T-cell (primary cell): ENCODE measurements around the gene FCGR3A. TPM values are rescaled to one million over a fixed set of nuclear protein-coding genes. Genes with fewer than 3 reads are reported as not detected.
"Not testable (repeated sequence)": the region's sequence is repeated elsewhere in the genome, so short reads cannot be mapped to it uniquely, and the experiment has no call there.

Experiments
- ATAC-seq, 4 experiments: fragments of 200-7000 bp in 3 of 4; fragments of 150-1000 bp in 1 of 4; cut with Tn5 transposase; replicated peaks in 1 of 4; 1 replicate in 3 of 4; 2 replicates in 1 of 4; pipeline ENCODE4 v1.10.0; 2021; ENCODE audit warnings: moderate library complexity in 3 of 4, mild to moderate bottlenecking in 2 of 4, moderate number of reproducible peaks in 1 of 4
- CTCF ChIA-PET, 2 donors: fragments of 300-600 bp; sonication (Branson Sonifier 250); formaldehyde crosslinking; loops; one replicate each; lab custom pipeline; 2022; ENCODE audit warnings: antibody characterized with exemption in 2 of 2; lab: Charles Lee
- POLR2A ChIA-PET, 2 donors: fragments of 300-600 bp; sonication (Branson Sonifier 250); formaldehyde crosslinking; loops; one replicate each; lab custom pipeline; 2022; ENCODE audit warnings: antibody characterized with exemption in 2 of 2; lab: Charles Lee
- DNase-seq, 35 experiments: peaks; one replicate each; pipeline versions ENCODE4 v3.0.0 to v3.0.0-alpha.2; 2013 to 2023
- H3K27ac ChIP-seq: one replicate; pipeline ENCODE4 v1.5.1; 2013; ENCODE audit warnings: low read length
- H3K27me3 ChIP-seq, 2 experiments: replicated peaks in 1 of 2; 1 replicate in 1 of 2; 2 replicates in 1 of 2; pipeline versions ENCODE4 v1.6.1 to v1.7.0; 2013; ENCODE audit warnings: low read length in 1 of 2, mixed read lengths in 1 of 2; ENCODE audit not compliant: control insufficient read depth in 2 of 2, insufficient read depth in 2 of 2; ENCODE audit errors: extremely low read depth in 1 of 2
- H3K36me3 ChIP-seq, 2 donors: 1 replicate in 1 of 2; 2 replicates in 1 of 2; pipeline versions ENCODE4 v1.6.1 to v1.7.0; 2013; ENCODE audit warnings: low read length in 1 of 2; ENCODE audit not compliant: control insufficient read depth in 2 of 2, insufficient read depth in 1 of 2; ENCODE audit errors: extremely low read depth in 1 of 2
- H3K4me1 ChIP-seq, 2 experiments: 1 replicate in 1 of 2; 2 replicates in 1 of 2; pipeline versions ENCODE4 v1.6.1 to v1.7.0; 2013; ENCODE audit warnings: low read length in 2 of 2, mixed read lengths in 1 of 2; ENCODE audit not compliant: insufficient read depth in 2 of 2, control insufficient read depth in 1 of 2; ENCODE audit errors: extremely low read depth in 1 of 2
- H3K4me3 ChIP-seq, 2 donors: 1 replicate in 1 of 2; 2 replicates in 1 of 2; pipeline versions ENCODE4 v1.5.1 to v1.7.0; 2013; ENCODE audit warnings: mild to moderate bottlenecking in 2 of 2, low read length in 1 of 2, moderate library complexity in 1 of 2; ENCODE audit not compliant: control insufficient read depth in 1 of 2; ENCODE audit errors: extremely low read depth in 1 of 2
- H3K9me3 ChIP-seq: 2 replicates; pipeline ENCODE4 v1.7.0; 2013
- H3K27ac Mint-ChIP-seq, 2 donors: one replicate each; pipeline ENCODE4 v1.8.0; 2020 to 2021; ENCODE audit warnings: mild to moderate bottlenecking in 2 of 2, mixed read lengths in 2 of 2
- H3K27me3 Mint-ChIP-seq, 2 donors: one replicate each; pipeline ENCODE4 v1.8.0; 2021 to 2022; ENCODE audit warnings: mixed read lengths in 2 of 2
- H3K36me3 Mint-ChIP-seq: one replicate; pipeline ENCODE4 v1.8.0; 2021; ENCODE audit warnings: mixed read lengths
- H3K4me1 Mint-ChIP-seq, 3 donors: one replicate each; pipeline ENCODE4 v1.8.0; 2020 to 2022; ENCODE audit warnings: mixed read lengths in 3 of 3, mild to moderate bottlenecking in 1 of 3
- H3K4me3 Mint-ChIP-seq, 3 donors: one replicate each; pipeline ENCODE4 v1.8.0; 2020 to 2022; ENCODE audit warnings: mild to moderate bottlenecking in 3 of 3, mixed read lengths in 3 of 3, moderate library complexity in 3 of 3
- H3K9me3 Mint-ChIP-seq, 3 donors: one replicate each; pipeline ENCODE4 v1.8.0; 2020 to 2022; ENCODE audit warnings: mixed read lengths in 3 of 3
- WGBS: methylation state at CpG from one replicate; pipeline ENCODE4 v1.1.5; 2013; ENCODE audit warnings: missing lambda C conversion rate; ENCODE audit not compliant: insufficient coverage; 5-methylcytosine and 5-hydroxymethylcytosine counted together
- total RNA-seq, 35 experiments: library from RNA in 6 of 35; stranded (reverse) in 6 of 35; fragments of 120-200 nt in 1 of 35; gene quantifications; one replicate each; pipeline versions ENCODE4 v1.2.1 to v1.2.4 and lab custom pipeline; 2013 to 2026

The FCGR3A gene
- total RNA-seq, 5 donors from 2014 or later (not counting 1 experiment from before 2014, with no cell fraction given), result 3.8 to 43.9 (median 4.9) TPM

GRCh38 chr1:161553631-161554030 lies 4.0 kb upstream of the FCGR3A start:
- H3K9me3 Mint-ChIP-seq, POLR2A ChIA-PET, H3K27ac Mint-ChIP-seq, H3K36me3 ChIP-seq, H3K4me3 Mint-ChIP-seq, H3K27me3 ChIP-seq, H3K36me3 Mint-ChIP-seq, CTCF ChIA-PET, ATAC-seq, H3K4me3 ChIP-seq, H3K27me3 Mint-ChIP-seq, H3K27ac ChIP-seq, H3K9me3 ChIP-seq, DNase-seq: not testable (repeated sequence)
- peaks cover 6 to 19% (median 13%) of the 10 kb centered on the region in 3 donors for H3K4me1 Mint-ChIP-seq
- H3K4me1 ChIP-seq, result peaks cover 0 to 25% of the 10 kb centered on the region in 2 experiments
- no CpG with 5 or more reads among the region's 2 CpGs for WGBS

GRCh38 chr1:161550942-161551341 lies 1.3 kb upstream of the FCGR3A start:
- DNase-seq, H3K9me3 ChIP-seq, POLR2A ChIA-PET, H3K4me3 Mint-ChIP-seq, H3K27me3 Mint-ChIP-seq, CTCF ChIA-PET, H3K27me3 ChIP-seq, H3K9me3 Mint-ChIP-seq, H3K27ac ChIP-seq, H3K4me3 ChIP-seq, H3K36me3 ChIP-seq, ATAC-seq, H3K27ac Mint-ChIP-seq, H3K36me3 Mint-ChIP-seq: not testable (repeated sequence)
- 88% methylated on average over 2 of the region's 5 CpGs for WGBS
- peaks cover 0 to 26% of the 10 kb centered on the region in 2 experiments for H3K4me1 ChIP-seq
- H3K4me1 Mint-ChIP-seq, result peaks cover 6 to 20% (median 18%) of the 10 kb centered on the region in 3 donors

GRCh38 chr1:161548749-161549406 lies 740 bp downstream of the FCGR3A start:
- H3K9me3 ChIP-seq, H3K27ac Mint-ChIP-seq, H3K4me3 ChIP-seq, POLR2A ChIA-PET, H3K36me3 ChIP-seq, H3K9me3 Mint-ChIP-seq, DNase-seq, CTCF ChIA-PET, H3K4me3 Mint-ChIP-seq, H3K27me3 Mint-ChIP-seq, H3K36me3 Mint-ChIP-seq, H3K27me3 ChIP-seq, ATAC-seq: not testable (repeated sequence)
- WGBS, result no CpG with 5 or more reads among the region's 2 CpGs
- peak overlapping the region; percentile 33 for H3K27ac ChIP-seq
- H3K4me1 ChIP-seq, result peaks cover 0 to 31% of the 10 kb centered on the region in 2 experiments
- peaks cover 10 to 19% (median 19%) of the 10 kb centered on the region in 3 donors for H3K4me1 Mint-ChIP-seq

GRCh38 chr1:161547995-161548741 lies 1.4 kb downstream of the FCGR3A start:
- H3K36me3 ChIP-seq, ATAC-seq, H3K9me3 Mint-ChIP-seq, H3K4me3 Mint-ChIP-seq, H3K27ac ChIP-seq, H3K36me3 Mint-ChIP-seq, H3K27me3 Mint-ChIP-seq, H3K9me3 ChIP-seq, DNase-seq, H3K27me3 ChIP-seq, POLR2A ChIA-PET, H3K4me3 ChIP-seq, H3K27ac Mint-ChIP-seq: not testable (repeated sequence)
- CTCF ChIA-PET, result interaction anchor here in 1 of 2 donors (0.5 kb wide), 1 partner anchor 156 kb away, joined by 3 read pairs; no protein-coding TSS in a partner anchor
- no CpG with 5 or more reads among the region's 8 CpGs for WGBS
- peaks cover 17 to 27% (median 25%) of the 10 kb centered on the region in 3 donors for H3K4me1 Mint-ChIP-seq
- peaks cover 0 to 34% of the 10 kb centered on the region in 2 experiments for H3K4me1 ChIP-seq

- DNase-seq (peak in 3 of 35 experiments; percentile 9 to 46 (median 16)), ATAC-seq (peak in 1 of 4 experiments; percentile 18)
- Histone ChIP-seq H3K4me1 (peaks cover 8 to 49% of the 10 kb centered on the region in 2 experiments), H3K27ac (peak overlapping the region; percentile 52)
- H3K27me3 ChIP-seq, H3K36me3 Mint-ChIP-seq, POLR2A ChIA-PET, H3K9me3 Mint-ChIP-seq, CTCF ChIA-PET, H3K4me3 ChIP-seq, H3K36me3 ChIP-seq, H3K27me3 Mint-ChIP-seq, H3K9me3 ChIP-seq: not testable (repeated sequence)
- Mint-ChIP-seq H3K4me1 (peaks cover 47 to 54% (median 52%) of the 10 kb centered on the region in 3 donors), H3K27ac (peak overlapping the region; percentile 82 to 88), H3K4me3 (peak overlapping the region in 1 of 3 donors; percentile 26)
- WGBS, result 46% methylated on average over 6 of the region's 11 CpGs
Observed at GRCh38 chr1:161545005-161545731, 4.5 kb downstream of the FCGR3A start.

GRCh38 chr1:161543125-161543524 lies 6.5 kb downstream of the FCGR3A start:
- Mint-ChIP-seq H3K27ac (peak overlapping the region; percentile 62 to 76), H3K4me1 (peaks cover 53 to 61% (median 58%) of the 10 kb centered on the region in 3 donors)
- H3K4me3 Mint-ChIP-seq, H3K27me3 ChIP-seq, CTCF ChIA-PET, H3K9me3 ChIP-seq, H3K36me3 Mint-ChIP-seq, H3K9me3 Mint-ChIP-seq, ATAC-seq, DNase-seq, POLR2A ChIA-PET, H3K27me3 Mint-ChIP-seq, H3K4me3 ChIP-seq, H3K36me3 ChIP-seq: not testable (repeated sequence)
- WGBS, result no CpG with 5 or more reads among the region's 1 CpG
- peak overlapping the region; percentile 69 for H3K27ac ChIP-seq
- H3K4me1 ChIP-seq, result peaks cover 11 to 53% of the 10 kb centered on the region in 2 experiments
